Fibroblast of lung (primary cell): Measurements from ENCODE around the gene RERE.

Experiments used
- CTCF ChIP-seq, 2 donors: IDR thresholded peaks in 1 of 2; conservative IDR thresholded peaks in 1 of 2; 1 replicate in 1 of 2; 2 replicates in 1 of 2; pipeline ENCODE4 v1.5.1; 2011 to 2012; ENCODE audit warnings: low read length in 2 of 2, control low read depth in 1 of 2, inconsistent platforms in 1 of 2, low read depth in 1 of 2, mild to moderate bottlenecking in 1 of 2
- EZH2 ChIP-seq: IDR thresholded peaks from 2 replicates; pipeline ENCODE4 v1.5.1; 2012; ENCODE audit warnings: low read length, control low read depth, mild to moderate bottlenecking; ENCODE audit errors: missing control alignments

- no peak for TF ChIP-seq CTCF (conservative IDR thresholded peaks at IDR 0.05 in 1 of 2, IDR thresholded peaks at IDR 0.05 in 1 of 2; ENCODE audit: low read depth in 1 of 2, low read length in 2 of 2)
- TF ChIP-seq EZH2: no peak
Measured at GRCh38 chr1:8476006-8476405, 341.4 kb downstream of the RERE start.
